Cardiac muscle cell (in vitro differentiated cells and primary cell): Measurements from ENCODE around the gene RAB30. TPM values are rescaled to one million over a fixed set of nuclear protein-coding genes. Genes with fewer than 3 reads are reported as not detected.

Experiments
- DNase-seq, 2 donors: peaks; one replicate each; pipeline versions ENCODE4 v3.0.0 to v3.0.0-alpha.2; 2010 to 2017; ENCODE audit warnings: low read depth in 1 of 2, low spot score in 1 of 2
- H3K27ac ChIP-seq: fragments of 200-600 bp; sonication (generic); 2 replicates; pipeline ENCODE4 v1.5.1; 2016
- H3K27me3 ChIP-seq: fragments of 200-600 bp; sonication (generic); 2 replicates; pipeline ENCODE4 v1.6.0; 2016; ENCODE audit warnings: control low read depth
- H3K36me3 ChIP-seq: fragments of 200-600 bp; sonication (generic); 2 replicates; pipeline ENCODE4 v1.5.1; 2016; ENCODE audit warnings: control low read depth
- H3K4me1 ChIP-seq: fragments of 200-600 bp; sonication (generic); 2 replicates; pipeline ENCODE4 v1.8.1; 2017; ENCODE audit warnings: low read depth, mild to moderate bottlenecking, mixed run types
- H3K4me3 ChIP-seq: fragments of 200-600 bp; sonication (generic); 2 replicates; pipeline ENCODE4 v1.5.1; 2016; ENCODE audit warnings: mild to moderate bottlenecking
- H3K9me3 ChIP-seq: fragments of 200-600 bp; sonication (generic); 2 replicates; pipeline ENCODE4 v1.5.1; 2017; ENCODE audit warnings: low read depth, mild to moderate bottlenecking, control low read depth
- polyA plus RNA-seq: library from polyadenylated mRNA; unstranded; fragments of >200 nt; fragmentation: Nextera tagmentation; extraction: Ambion mirVana; gene quantifications from 2 replicates; pipeline ENCODE4 v1.2.1, GENCODE V29; 2016
- total RNA-seq: library from RNA; depleted of rRNA; stranded (reverse); fragments of >200 nt; gene quantifications from 2 replicates; pipeline ENCODE4 v1.2.3, GENCODE V29; 2016
- TF ChIP-seq, protein P1 (sequence below): IDR thresholded peaks from 2 replicates; pipeline ENCODE4 v1.5.1; 2012; ENCODE audit warnings: low read depth, mild to moderate bottlenecking, low read length

RAB30 gene
- total and polyA plus RNA-seq, 2 experiments from 2014 or later: 4.3 to 9.8 TPM

DNA sequence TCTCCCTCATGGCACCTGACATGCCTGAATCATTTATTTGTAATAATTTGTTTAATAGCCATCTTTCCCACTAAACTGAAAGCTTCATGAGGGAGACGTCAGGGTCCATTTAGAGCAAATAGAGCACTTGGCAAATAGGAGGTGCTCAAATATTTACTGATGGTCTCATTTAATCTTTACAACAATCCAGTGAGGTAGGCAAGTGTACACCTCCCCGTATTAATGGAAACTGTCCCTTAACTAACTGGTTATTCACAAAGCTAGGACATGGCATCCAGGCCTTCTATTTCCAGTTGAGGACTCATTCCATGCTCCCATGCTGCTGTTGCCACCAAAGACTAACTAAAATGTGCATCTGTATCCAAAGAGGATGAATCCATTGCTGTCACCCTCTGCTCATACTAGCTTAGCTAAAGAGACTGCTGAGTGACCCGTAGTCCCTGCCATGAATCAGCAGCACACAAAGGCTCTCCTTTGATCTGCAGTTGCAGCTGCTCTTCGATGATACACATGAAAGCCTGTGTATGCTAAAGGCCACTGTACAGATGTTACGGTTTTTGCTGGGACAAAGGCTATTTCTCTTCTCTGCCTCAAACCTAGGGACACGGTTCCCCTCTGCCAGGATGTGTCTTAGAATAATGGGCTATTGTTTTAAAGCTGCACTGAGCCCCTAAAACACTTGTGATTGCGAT lies 82.6 kb downstream of the RAB30 start:
- TF ChIP-seq, protein P1, sequence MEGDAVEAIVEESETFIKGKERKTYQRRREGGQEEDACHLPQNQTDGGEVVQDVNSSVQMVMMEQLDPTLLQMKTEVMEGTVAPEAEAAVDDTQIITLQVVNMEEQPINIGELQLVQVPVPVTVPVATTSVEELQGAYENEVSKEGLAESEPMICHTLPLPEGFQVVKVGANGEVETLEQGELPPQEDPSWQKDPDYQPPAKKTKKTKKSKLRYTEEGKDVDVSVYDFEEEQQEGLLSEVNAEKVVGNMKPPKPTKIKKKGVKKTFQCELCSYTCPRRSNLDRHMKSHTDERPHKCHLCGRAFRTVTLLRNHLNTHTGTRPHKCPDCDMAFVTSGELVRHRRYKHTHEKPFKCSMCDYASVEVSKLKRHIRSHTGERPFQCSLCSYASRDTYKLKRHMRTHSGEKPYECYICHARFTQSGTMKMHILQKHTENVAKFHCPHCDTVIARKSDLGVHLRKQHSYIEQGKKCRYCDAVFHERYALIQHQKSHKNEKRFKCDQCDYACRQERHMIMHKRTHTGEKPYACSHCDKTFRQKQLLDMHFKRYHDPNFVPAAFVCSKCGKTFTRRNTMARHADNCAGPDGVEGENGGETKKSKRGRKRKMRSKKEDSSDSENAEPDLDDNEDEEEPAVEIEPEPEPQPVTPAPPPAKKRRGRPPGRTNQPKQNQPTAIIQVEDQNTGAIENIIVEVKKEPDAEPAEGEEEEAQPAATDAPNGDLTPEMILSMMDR: no peak
- Histone ChIP-seq H3K4me3 (no peak overlapping the region), H3K4me1 (peaks cover 8% of the 10 kb centered on the region), H3K9me3 (no peaks in the 10 kb centered on the region), H3K36me3 (no peaks in the 10 kb centered on the region), H3K27me3 (no peaks in the 10 kb centered on the region), H3K27ac (no peak overlapping the region)
- DNase-seq: no peak

DNA sequence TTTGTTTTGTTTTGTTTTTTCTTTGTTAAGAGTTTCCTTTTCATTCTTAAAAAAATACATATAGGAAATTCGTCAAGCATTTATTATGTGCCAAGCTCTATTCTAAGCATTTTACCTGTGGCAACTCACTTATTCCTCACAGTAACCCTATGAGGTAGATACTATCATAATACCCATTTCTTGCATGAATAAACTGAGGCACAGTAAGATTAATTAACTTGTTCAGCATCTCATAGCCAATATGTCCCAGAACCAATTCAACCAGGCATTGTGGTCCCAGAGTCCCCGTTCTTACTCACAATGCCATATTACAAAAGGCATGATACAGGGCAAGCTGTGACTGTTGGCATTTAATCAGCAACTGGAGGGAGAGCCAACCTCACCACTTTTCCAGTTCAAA lies 83.7 kb downstream of the RAB30 start:
- Histone ChIP-seq H3K27me3 (no peaks in the 10 kb centered on the region), H3K4me3 (no peak overlapping the region)
- DNase-seq: no peak

DNA sequence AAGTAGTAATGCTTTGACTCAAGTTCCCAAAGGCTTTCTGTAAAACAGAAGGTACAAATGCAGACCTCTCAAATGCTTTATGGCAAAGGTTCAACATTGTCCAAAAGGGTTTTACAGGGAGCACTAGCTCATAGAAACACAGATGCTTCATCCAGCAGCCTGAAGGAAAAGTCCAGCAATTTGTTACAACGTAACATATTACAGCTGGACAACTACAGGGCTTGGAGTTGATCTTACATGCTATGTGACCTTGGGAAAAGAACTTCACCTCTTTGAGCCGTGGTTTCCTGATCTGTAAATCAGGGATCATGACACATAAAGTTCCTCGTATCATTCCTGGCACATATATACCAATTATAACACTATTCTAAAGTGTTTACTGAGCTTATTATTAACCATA lies 85.3 kb downstream of the RAB30 start:
- no peaks in the 10 kb centered on the region for H3K9me3 ChIP-seq
- H3K27ac ChIP-seq: no peak overlapping the region
- no peaks in the 10 kb centered on the region for H3K36me3 ChIP-seq
- DNase-seq: no peak
- H3K4me1 ChIP-seq: no peaks in the 10 kb centered on the region
- TF ChIP-seq, protein P1: no peak
- H3K27me3 ChIP-seq: no peaks in the 10 kb centered on the region
- no peak overlapping the region for H3K4me3 ChIP-seq

More for the DNA sequence above, 83.7 kb downstream of the RAB30 start:
- TF ChIP-seq, protein P1: no peak
- H3K4me1 ChIP-seq: peaks cover 8% of the 10 kb centered on the region
- H3K36me3 ChIP-seq: no peaks in the 10 kb centered on the region
- no peaks in the 10 kb centered on the region for H3K9me3 ChIP-seq
- H3K27ac ChIP-seq: no peak overlapping the region

DNA sequence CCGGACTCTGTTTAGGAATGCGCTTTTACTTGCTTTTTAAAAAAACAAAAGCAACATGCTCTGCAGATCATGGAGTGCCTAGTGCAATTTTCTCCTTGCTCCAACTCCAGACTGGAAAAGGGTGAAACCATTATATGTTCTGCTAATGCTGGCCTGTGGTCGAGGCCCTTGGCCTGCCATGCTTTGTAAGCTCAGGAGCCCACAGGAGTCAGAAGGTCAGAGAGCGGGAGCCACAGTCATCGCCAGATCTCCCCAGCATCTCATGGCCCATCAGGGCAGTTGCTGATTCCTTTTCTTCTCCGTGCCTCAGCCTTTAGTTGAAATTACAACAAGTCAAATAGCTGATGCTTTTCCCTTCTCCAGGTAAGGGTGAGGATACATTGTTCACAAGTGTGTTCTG lies 89.8 kb downstream of the RAB30 start:
- TF ChIP-seq, protein P1: no peak
- H3K9me3 ChIP-seq: no peaks in the 10 kb centered on the region
- H3K4me1 ChIP-seq: no peaks in the 10 kb centered on the region
- DNase-seq: no peak
- H3K4me3 ChIP-seq: no peak overlapping the region
- H3K27me3 ChIP-seq: no peaks in the 10 kb centered on the region
- H3K36me3 ChIP-seq: no peaks in the 10 kb centered on the region
- no peak overlapping the region for H3K27ac ChIP-seq

DNA sequence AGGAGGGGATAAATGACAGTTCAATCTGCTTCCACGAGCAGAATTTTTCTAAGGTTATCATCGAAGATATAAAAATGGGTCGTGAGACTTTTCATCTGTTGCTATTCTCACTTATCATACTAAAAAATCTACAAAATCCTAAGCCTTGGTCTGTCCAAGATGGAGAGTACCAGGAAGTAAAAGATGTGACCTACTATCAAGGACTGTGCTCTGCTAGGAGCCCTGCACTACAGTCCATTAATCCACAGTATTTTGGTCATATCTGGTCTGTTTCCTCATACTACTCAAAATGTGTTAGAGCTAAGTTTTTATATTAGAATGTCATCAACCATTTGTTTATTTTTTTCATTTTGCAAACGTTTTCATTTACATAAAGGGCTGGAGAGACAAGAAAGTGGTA lies 90.8 kb downstream of the RAB30 start:
- Histone ChIP-seq H3K36me3 (no peaks in the 10 kb centered on the region), H3K9me3 (no peaks in the 10 kb centered on the region), H3K4me3 (no peak overlapping the region), H3K27me3 (no peaks in the 10 kb centered on the region), H3K4me1 (no peaks in the 10 kb centered on the region), H3K27ac (no peak overlapping the region)
- TF ChIP-seq, protein P1: no peak
- DNase-seq: no peak
